NCI-H510A treated with DMSO at 0.1 percent for 48 hours (cell line): ENCODE results near the gene DNMT1.
"Not testable (repeated sequence)": the region's sequence is repeated elsewhere in the genome, so short reads cannot be mapped to it uniquely, and the experiment has no call there.

Experiments
- DNase-seq: peaks from one replicate; lab custom pipeline; 2025; lab: John Stamatoyannopoulos, UW

The DNMT1 gene

DNA sequence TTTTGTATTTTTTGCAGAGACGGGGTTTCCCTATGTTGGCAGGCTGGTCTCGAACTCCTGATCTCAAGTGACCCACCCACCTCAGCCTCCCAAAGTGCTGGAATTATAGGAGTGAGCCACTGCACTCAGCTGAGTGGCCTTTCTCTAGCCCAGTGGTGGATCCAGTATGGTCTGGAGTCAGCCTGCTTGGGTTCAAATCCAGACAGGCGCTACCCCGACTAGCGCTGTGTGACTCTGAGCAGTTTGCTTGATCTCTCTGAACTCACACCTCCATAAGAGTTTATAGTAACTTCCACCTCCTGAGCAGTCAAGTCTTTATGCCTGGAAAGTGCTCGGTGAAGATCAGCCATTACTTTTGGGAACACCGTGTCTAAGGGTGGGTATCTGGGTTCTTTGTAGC, 25.9 kb upstream of the DNMT1 start:
- DNase-seq, result no peak

DNA sequence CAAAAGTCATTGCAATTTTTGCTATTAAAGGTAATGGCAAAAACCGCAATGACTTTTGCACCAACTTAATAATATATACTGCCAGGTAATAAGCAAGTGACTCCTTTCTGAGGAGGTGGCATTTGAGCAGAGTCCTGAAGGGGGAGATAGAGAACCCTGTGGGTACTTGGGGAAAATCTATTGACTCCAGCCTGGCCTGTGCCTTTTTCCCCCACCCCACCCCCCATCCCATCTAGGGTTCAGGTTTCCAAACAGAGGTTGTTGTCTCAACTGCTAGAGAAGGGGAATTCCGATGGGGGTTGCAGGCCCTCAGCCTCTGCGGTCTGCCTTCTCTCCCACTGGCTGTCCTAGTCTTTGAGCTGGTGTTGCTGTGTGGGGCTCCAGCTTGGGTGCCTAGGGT, 24.9 kb upstream of the DNMT1 start:
- peak; percentile 10 for DNase-seq

DNA sequence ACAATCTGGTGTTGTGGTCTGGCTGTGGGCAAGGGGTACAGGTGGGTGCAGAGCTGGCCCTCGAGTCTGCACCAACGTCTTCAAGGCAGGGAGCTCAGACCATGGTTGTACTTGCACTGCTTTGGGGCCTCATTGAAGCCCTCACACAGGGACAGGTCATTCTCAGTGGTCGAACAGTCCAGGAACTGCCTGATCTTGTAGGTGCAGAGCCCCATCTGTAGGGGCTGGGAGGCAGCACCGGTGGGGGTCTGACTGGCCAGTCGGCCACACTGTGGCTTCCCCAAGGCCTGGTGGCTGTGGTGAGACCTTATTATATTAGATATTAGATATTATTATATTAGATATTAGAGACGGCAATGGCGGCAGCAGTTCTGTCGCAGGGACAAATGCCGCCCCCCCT, 22.3 kb upstream of the DNMT1 start:
- DNase-seq, result no peak

DNA sequence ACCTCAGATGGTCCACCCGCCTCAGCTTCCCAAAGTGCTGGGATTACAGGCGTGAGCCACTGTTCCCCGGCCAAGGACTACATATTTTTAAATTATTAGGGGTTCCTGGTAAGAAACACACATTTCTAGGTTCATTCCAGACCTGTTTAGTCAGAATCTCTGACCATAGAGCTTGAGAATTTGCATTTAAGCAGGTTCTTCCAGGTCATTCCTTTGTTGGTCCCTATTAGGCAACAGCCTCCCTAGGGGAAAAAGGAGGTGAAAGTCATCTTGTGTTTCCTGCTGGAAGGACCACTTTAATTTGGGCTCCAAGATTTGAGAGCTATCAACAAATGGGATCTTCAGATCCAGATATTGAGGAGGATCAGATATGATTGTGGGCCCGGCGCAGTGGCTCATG, 20.0 kb upstream of the DNMT1 start:
- no peak for DNase-seq

DNA sequence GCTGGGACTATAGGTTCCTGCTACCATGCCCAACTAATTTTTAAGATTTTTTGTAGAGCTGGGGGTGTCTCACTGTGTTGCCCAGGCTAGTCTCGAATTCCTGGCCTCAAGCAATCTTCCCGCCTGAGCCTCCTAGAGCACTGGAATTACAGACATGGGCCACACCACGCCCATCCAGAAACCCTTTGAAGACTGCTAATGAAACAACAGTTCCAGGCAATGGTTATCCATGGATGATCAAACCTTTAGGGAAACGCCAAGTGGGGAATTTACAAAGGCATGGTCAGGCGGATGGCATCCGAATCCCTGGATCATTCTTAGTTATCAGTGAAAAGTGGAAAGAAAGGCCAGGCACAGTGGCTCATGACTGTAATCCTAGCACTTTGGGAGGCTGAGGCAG, 16.9 kb upstream of the DNMT1 start:
- DNase-seq, result no peak

DNA sequence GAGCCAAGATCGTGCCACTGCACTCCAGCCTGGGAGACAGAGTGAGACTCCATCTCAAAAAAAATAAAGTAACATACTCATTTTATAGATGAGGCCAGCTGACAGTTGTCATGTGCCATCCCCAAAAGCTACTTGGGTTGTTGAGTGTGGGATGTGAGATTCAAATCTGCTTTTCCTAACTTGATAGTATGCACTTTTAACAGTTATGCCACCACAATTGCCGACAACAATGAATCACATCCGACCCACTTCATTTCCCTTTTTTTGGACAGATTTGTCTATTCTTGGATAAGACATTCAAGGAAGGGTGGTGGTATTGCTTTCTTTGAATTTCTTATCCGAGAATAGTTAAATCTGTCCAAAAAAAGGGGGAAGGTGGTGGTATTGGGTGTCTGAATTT, 16.3 kb upstream of the DNMT1 start:
- DNase-seq, result no peak

DNA sequence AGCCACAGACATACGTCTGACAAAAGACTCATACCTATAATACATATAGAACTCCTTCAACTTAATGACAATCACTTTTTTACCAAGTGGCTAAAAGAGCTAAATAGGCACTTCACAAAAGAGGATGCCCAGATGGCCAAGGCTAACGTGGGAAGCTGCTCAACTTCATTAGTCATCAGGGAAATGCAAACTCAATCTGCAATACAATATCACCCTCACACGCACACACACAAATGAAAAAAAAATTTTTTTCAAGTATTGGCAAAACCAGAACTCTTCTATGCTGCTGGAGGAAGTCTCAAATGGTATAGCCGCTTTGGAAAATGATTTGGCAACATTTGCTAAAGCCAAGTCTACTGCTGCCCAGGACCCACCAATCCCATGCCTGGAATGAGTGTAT, 14.6 kb upstream of the DNMT1 start:
- DNase-seq, result no peak

DNA sequence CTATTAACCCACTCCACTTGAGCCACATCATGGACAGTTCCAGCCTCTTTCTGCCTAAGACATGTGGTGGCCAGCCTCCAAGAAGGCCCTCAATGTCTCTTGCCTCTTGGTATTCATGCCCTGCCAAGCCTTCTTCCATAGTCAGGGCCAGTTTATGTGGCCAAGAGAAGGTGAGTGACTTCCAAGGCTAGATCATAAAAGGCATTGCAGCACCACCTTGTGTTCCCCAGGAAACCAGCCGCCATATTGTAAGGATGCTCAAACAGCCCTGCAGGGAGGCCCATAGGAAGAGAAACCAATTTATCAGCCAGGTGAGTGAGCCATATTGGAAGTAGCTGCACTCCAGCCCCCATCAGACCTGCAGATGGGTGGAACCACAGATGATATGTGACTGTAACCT, 12.3 kb upstream of the DNMT1 start:
- DNase-seq, result no peak

DNA sequence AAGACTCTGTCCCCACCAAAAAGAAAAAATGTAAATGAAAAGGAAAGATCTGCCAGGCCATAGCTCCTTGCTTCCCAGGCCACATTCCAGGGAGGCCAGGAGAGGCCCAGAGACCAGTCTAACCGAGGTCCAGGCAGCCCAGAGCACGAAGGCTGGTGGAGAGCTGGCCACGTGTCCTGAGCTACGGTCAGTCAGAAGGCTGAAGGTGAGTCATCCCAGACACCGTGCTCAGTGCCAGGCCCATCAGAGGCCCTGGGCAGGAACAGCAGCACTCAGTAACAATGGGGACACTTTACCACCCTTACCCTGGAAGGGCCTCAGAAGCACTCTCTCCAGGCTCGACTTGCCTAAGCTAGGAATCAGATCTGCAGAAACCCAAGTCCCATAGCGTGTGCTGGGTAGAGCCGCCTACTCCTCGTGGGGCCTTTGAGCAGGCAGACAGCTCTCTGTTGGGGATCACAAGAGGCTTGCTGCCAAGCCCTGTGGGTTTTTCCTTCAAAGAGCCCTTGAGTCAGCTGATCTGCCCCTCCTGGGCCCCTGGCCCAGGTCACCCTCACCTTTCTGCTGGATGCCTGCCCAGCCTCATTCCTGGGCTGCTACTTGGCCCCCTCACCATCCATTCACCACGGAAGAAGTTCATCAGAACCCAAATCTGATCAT, 11.6 kb upstream of the DNMT1 start:
- DNase-seq, result no peak

DNA sequence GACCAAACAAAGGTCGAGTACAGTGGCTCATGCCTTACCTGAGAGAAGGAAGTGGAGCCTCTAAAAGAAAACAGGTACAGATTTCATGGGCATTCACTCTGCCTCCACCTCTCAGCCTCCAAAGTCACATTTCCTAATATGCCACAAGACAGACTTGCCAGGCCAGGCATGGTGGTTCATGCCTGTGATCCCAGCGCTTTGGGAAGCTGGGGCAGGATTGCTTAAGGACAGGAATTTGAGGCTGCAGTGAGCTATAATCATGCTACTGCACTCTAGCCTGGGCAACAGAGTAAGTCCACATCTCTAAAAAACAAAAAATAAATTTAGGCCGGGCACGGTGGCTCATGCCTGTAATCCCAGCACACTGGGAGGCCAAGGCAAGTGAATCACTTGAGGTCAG, 10.9 kb upstream of the DNMT1 start:
- DNase-seq, result no peak

DNA sequence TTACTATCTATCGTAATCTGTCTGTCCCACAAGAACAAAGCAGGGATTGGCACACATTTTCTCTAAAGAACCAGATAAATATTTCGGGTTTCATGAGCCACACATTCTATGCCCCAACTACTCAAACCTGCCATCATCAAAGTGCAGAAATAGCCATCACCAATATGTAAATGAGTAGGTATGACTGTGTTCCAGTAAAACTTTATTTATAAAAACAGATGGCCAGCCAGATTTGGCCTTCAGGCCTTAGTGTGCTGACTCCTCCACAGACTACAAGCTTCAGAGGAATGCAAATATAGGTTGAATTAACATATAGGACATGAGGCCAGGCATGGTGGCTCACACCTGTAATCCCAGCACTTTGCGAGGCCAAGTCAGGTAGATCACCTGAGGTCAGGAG, 8.9 kb upstream of the DNMT1 start:
- no peak for DNase-seq

DNA sequence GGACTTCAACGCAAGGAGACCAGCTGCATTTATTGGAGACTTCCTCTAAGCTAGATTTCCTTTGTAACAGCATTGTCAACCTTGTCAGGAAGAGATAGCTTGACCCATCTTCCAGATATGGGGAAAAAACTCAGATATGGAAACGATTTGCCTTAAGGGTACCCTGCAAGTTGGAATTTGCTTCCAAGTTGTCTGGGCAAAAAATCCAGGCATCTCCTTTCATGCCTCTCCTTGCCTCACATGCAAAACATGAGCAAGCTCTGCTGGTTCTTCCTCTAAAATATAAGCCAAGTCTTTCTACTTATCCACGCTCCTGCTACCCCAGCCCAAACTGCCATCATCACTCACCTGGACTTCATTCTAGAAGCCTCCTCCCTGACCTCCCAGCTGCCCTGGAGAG, 6.4 kb upstream of the DNMT1 start:
- no peak for DNase-seq

DNA sequence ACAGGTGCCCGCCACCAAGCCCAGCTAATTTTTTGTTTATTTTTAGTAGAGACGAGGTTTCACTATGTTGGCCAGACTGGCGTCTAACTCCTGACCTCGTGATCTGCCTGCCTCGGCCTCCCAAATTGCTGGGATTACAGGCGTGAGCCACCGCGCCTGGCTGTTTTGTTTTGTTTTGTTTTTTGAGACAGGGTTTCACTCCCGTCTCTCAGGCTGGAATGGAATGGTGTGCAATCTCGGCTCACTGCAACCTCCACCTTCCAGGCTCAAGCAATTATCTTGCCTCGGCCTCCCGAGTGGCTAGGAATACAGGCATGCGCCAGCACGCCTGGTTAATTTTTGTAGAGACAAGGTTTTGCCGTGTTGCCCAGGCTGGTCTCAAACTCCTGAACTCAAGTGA, 5.3 kb upstream of the DNMT1 start:
- not testable (repeated sequence) for DNase-seq

DNA sequence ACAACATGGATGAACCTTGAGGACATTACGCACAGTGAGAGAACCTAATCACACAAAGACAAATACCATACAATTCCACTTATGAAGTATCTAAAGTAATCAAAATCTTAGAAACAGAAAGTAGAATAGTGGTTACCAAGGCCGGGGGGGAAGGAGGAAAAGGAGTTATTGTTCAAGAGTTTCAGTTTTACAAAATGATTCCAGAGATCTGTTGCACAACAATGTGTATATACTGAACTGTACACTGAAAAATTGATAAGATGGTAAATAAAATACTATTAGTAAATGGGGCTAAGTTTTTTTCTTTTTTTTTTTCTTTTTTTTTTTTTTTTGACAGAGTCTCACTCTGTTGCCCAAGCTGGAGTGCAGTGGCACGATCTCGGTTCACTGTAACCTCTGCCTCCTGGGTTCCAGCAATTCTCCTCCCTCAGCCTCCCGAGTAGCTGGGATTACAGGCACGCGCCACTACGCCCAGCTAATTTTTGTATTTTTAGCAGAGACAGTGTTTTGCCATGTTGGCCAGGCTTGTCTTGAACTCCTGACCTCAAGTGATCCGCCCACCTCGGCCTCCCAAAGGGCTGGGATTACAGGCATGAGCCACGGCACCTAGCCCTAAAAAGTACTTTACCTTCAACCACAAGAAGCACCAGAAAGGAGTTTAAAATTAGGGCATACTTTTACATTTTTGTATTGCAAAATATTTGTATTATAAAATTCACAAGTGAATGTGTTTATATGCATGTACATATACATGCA, 4.3 kb upstream of the DNMT1 start:
- not testable (repeated sequence) for DNase-seq

DNA sequence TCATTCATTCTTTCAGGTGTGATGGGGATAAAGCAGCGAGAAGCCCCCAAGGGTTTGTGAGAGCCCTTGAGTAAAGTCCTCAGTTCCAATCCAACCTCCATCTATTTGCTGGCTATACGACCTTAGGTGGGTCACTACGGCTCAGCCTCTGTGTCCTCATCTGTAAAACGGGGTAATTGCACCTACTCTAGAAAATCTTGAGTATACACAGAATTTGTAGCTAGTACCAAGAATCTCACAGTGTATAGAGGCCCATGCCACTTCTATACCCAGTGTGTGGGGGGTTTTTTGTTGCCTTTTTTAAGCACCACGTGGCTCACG, 406 bp upstream of the DNMT1 start:
- DNase-seq, result no peak

DNA sequence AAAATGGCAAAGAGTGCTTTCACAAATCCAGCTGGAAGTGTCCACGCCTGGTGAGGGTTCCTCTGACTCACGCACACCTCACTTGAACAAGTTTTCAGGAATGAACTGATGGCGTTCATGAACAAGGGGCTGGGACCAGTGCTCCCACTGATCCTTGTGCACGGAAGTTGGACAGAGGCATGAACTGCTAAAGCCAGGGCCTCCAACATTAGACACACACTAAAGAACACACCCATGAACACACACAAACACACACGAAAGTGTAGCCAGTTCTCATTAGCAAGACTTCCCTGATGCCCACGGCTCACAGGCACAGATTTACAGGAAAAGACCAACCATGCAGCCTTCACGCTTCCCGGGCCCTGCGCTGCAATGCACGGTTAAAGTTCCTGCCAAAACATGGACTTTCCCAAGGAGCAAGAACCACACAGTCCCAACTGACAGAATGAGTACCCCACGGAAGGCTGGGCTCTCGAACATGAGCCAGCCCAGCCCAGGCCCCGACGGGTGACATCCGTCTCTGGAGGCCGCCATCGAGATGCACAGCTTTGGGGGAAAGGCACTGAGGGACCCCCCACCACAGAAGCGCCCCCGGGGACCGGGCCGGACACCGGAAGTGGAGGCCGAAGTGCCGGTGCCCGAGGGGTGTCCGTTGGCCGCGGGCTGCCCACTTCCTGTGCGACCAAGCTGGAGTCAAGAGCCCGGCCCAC, 808 bp downstream of the DNMT1 start:
- no peak for DNase-seq

DNA sequence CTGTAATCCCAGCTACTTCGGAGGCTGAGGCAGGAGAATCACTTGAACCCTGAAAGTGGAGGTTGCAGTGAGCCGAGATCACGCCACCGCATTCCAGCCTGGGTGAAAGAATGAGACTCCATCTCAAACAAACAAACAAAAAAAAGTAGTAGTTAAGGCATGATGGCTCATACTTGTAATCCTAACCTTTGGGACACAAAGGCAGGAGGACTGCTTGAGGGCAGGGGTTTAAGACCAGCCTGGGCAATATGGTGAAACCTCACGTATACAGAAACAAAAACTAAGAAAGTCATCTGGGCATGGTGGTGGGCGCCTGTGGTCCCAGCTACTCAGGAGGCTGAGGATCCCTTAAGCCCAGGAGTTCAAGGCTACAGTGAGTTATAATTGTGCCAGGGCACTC, 1.8 kb downstream of the DNMT1 start:
- DNase-seq, result no peak

DNA sequence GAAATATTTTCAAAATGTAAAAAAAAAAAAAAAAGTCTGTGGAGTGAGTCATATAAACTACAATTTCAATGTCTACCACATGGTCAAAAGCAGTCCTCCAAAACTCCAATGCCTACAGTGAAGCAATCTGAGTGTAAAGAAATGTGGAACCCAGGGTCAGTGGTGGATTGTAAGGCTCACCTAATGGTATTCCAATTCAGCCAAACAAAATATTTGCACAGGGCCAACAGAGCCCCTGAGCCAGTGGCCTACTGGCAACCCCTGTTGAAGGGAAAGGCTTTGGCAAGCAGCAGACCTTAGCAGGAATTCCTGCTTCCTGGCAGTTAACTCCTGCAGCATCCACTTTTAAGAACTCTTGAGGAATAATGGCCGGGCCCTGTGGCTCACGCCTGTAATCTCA, 3.4 kb downstream of the DNMT1 start:
- no peak for DNase-seq

DNA sequence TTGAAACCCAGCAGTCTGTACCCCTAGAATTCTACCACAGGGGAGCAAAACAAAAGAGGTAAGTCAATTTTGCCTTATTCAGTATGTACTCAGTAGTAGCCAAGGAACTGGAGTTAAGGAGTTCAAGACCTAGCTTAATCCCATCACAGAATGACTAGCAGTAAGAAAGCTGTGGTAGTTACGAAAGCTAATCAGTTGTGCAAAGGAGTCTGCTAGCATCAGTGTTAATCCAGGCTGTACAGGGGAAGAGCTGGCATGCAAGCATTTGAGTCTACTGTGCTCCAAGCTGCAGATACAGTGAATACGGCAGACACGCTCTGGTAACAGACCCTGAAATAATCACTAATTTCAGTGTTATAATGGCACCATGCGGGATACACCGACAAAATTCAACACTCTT, 4.7 kb downstream of the DNMT1 start:
- no peak for DNase-seq

DNA sequence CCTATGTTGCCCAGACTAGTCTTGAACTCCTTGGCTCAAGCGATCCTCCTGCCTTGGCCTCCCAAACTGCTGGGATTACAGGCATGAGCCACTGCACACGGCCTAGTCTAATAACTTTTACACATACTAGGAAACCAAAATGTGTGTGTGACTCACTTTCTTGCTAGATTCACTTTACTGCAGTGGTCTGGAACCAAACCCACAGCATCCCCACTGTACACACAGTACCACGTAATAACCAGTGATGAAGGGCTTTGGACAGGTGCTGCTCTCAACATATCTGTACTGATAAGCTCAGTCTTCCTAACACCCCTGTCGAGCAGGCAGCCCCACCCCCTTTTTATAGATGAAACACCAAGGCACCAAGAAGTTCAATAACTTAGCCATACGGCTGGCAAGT, 5.1 kb downstream of the DNMT1 start:
- DNase-seq, result no peak

DNA sequence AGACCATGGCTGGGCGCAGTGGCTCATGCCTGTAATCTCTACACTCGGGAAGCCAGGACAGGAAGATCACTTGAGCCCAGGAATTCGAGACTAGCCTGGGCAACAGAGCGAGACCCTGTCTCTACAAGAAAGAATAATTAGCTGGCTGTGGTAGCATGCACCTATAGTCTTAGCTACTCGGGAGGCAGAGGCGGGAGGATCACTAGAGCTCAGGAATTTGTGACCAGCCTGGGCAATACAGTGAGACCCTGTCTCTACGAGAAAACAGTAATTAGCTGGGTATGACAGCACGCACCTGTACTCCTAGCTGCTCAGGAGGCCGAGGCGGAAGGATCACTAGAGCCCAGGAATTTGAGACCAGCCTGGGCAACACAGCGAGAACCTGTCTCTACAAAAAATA, 7.4 kb downstream of the DNMT1 start:
- DNase-seq, result no peak

DNA sequence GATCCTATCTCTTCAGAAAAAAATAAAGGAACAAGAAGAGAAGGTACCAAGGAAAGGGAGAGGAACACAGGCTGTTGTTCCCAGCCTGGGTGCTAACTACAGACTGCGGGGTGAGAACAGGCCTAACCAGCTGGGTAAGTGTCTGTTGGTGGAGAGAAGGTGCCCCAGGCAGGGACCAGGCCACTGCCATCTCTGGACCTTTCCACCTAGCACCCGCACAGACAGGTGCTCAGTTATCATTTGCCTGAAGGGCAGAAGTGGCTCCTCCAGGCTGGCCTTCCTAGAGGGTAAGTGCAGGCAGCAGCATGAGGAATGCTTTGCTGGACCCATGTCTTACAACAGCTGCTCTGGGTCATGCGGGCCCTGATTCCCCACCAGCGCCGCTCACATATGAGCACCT, 10.1 kb downstream of the DNMT1 start:
- peak; percentile 2 for DNase-seq

DNA sequence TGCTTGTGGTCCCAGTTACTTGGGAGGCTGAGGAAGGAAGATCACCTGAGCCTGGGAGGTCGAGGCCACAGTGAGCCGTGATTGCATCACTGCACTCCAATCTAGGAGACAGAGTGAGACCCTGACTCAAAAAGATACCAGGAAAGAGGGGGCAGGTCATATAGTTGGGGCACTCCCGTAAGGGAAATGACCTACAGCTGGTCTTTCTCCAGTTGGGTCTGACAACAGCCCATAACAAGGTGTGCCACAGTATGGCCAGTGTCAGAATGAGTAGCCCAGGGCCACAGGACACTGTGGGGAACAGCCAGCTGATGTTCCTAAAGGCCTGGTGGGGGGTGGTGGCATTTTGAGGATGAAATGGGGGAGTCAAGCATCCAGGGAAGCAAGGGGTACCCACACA, 10.8 kb downstream of the DNMT1 start:
- DNase-seq, result no peak

DNA sequence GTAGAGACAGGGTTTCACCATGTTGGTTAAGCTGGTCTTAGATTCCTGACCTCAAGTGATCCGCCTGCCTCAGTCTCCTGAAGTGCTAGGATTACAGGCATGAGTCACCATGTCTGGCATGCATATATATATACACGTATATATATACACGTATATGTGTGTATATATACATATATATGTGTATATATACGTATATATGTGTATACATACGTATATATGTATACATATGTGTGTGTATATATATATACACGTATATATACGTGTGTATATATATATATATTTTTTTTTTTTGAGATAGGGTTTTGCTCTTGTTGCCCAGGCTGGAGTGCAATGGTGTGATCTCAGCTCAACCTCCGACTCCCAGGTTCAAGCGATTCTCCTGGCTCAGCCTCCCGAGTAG, 11.9 kb downstream of the DNMT1 start:
- DNase-seq, result no peak
